ENCODE results near the gene SERTAD1. TPM values are rescaled to one million over a fixed set of nuclear protein-coding genes. Genes with fewer than 3 reads are reported as not detected.
"Not testable (repeated sequence)": the region's sequence is repeated elsewhere in the genome, so short reads cannot be mapped to it uniquely, and the experiment has no call there.

Gene SERTAD1
- total and polyA plus RNA-seq, 2 of the 4 experiments (the other 2 are of a cell fraction) = 21.1 to 27.4 TPM

GRCh38 chr19:40453943-40454342, 28.2 kb upstream of the SERTAD1 start:
- CTCF ChIA-PET = interaction anchor here (0.7 to 2.9 kb wide), 2 partner anchors 10 to 26 kb away, joined by 3 to 10 read pairs; no protein-coding TSS in a partner anchor
- DNase-seq (peak; percentile 12), ATAC-seq (ENCODE audit: low read depth) (peak; percentile 44)
- H3K4ac ChIP-seq (ENCODE audit: low read depth, low read length); H3K23ac ChIP-seq (ENCODE audit: low read depth, low read length); H3K14ac ChIP-seq (replicated peaks; ENCODE audit: low read depth, low read length); H2AK9ac ChIP-seq (replicated peaks; ENCODE audit: low read depth, low read length, poor library complexity); H3K4me3 ChIP-seq (ENCODE audit: insufficient read depth, low read depth, low read length); H3K56ac ChIP-seq (ENCODE audit: extremely low read depth, insufficient read depth, low read length); in situ Hi-C loops (cut with MboI; ENCODE audit: low sequenced_read_pairs); H2AFZ ChIP-seq (replicated peaks; ENCODE audit: low read length, poor library complexity); H4K8ac ChIP-seq (ENCODE audit: low read depth in 2 of 2, low read length in 2 of 2); H4K20me1 ChIP-seq (ENCODE audit: insufficient read depth, low read length); H3K79me1 ChIP-seq (ENCODE audit: low read depth in 1 of 2, low read length in 2 of 2); H3K9me1 ChIP-seq (ENCODE audit: insufficient read depth, low read length); POLR2A ChIA-PET (ENCODE audit: unreplicated experiment); H3K9me3 ChIP-seq (ENCODE audit: control insufficient read depth, insufficient read depth, low read length); H3K9ac ChIP-seq (ENCODE audit: low read depth, low read length); BruUV-seq (replicated peaks); H4K91ac ChIP-seq (ENCODE audit: insufficient read depth, low read depth, low read length); H2BK20ac ChIP-seq (ENCODE audit: low read depth, low read length); H2BK5ac ChIP-seq (ENCODE audit: low read depth, low read length, poor library complexity, severe bottlenecking); H3K4me2 ChIP-seq (ENCODE audit: low read depth, low read length); H3K18ac ChIP-seq (ENCODE audit: low read depth, low read length); H3K27me3 ChIP-seq (ENCODE audit: control insufficient read depth, insufficient read depth, low read length); H3K4me1 ChIP-seq (ENCODE audit: control insufficient read depth, insufficient read depth, low read length); H2BK120ac ChIP-seq (ENCODE audit: low read depth, low read length); intact Hi-C loops (cut with micrococcal nuclease); H2BK15ac ChIP-seq (ENCODE audit: low read depth, low read length); dilution Hi-C loops (cut with HindIII; ENCODE audit: low sequenced_read_pairs, unreplicated experiment); H3K27ac ChIP-seq (ENCODE audit: insufficient read depth, low read length); H3K36me3 ChIP-seq (ENCODE audit: control insufficient read depth, insufficient read depth, low read length); H4K5ac ChIP-seq (ENCODE audit: low read depth, low read length): not testable (repeated sequence)
- H2AK5ac ChIP-seq (ENCODE audit: low read depth, low read length) = 0 out of 2 replicates have a peak overlapping the region, but pooled peaks have one; percentile 16
- no CpG with 5 or more reads among the region's 6 CpGs for WGBS, 2 experiments (ENCODE audit: extremely low coverage in 2 of 2, insufficient read length in 1 of 2)

Measured in IMR-90 (cell line).